Measurements from ENCODE around the gene G2E3.
"Not testable (repeated sequence)": the region's sequence is repeated elsewhere in the genome, so short reads cannot be mapped to it uniquely, and the experiment has no call there.

The G2E3 gene

DNA sequence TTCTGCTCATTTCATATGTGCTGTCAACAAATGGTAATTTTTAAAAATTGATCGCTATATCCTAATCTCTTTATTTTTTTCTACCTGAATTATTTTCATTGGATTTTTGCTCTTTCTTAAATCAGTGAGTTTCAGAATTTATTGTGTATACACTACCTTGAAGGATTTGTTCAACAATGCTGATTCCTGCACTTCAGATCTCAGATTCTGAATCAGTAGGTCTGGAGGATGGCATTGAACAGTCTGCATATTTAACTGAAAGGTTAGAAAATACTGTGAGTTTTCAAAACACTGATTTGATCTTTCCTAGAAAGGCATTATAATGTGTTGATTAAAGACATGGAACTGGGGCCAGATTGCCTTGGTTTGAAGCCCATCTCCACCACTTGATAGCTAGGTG lies 1.6 kb downstream of the G2E3 start:
- DNase-seq (ENCODE audit: low read depth), result no peak

- no peak for DNase-seq (ENCODE audit: low read depth)
These were observed 5.4 kb downstream of the G2E3 start for GRCh38 chr14:30564235-30564867.

GRCh38 chr14:30564868-30565248 lies 5.9 kb downstream of the G2E3 start:
- DNase-seq (ENCODE audit: low read depth), result no peak

DNA sequence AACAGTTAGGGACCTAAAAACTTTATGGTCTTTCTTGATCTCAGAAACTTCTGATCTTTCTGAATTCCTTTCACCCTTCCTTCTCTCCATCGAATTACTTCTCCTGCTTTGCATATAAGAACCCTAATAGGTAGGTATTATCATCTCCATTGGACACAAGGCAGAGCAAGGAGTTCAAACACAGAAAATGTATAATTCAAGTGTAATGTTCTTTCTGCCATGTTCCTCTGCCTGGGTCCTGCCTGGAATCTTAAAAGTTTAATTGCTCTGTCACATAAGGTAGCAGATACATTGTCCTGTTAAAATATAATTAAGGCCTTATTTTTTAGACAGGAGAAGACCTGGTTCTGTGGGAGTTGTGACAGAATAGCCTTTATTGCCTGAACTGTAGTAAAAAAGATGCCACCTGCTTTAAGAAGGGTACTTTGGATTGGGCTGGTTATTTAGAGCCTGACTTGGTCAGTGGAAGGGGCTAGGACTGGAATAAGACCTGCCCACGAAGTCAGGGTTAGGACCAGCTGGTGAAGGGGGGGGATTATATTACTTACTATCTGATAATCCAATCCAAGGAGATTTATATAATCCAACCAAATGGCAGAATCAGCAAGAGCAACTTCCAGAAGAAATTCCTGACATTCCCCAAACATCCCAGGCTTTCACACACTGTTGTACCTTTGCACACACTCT lies 10.4 kb downstream of the G2E3 start:
- peak; percentile 40 for DNase-seq (ENCODE audit: low read depth)

DNA sequence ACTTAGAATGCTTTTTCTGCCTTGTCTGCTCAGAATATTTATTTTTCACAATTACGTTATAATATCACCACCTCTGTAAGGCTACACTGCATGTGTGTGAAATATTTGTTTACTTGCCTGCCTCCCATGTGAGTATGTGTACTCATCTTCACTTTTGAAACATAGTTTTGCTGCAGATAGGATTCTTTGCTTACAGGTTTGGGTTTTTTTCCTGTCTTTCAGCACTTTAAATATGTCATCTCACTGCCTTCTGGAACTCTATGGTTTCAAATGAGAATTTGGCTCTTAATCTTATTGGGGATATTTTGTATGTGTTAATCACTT lies 10.9 kb downstream of the G2E3 start:
- DNase-seq (ENCODE audit: low read depth), result no peak

DNA sequence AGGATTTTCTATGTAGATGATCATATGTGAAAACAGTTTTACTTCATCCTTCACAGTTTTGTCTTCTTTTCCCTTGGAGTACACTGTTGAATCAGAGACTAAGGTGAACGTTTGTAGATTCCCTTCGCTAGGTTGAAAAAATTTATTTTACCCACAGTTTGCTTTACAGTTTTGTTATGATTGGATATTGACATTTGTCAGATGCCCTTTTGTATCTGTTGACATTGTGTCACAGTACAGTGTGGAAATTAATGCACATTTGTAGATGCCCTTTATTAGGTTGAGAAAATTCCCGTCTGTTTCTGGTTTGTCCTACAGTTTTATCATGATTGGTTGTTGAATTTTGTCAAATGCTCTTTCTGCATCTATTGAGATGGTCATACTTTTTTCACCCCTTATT lies 13.3 kb downstream of the G2E3 start:
- DNase-seq (ENCODE audit: low read depth), result no peak

DNA sequence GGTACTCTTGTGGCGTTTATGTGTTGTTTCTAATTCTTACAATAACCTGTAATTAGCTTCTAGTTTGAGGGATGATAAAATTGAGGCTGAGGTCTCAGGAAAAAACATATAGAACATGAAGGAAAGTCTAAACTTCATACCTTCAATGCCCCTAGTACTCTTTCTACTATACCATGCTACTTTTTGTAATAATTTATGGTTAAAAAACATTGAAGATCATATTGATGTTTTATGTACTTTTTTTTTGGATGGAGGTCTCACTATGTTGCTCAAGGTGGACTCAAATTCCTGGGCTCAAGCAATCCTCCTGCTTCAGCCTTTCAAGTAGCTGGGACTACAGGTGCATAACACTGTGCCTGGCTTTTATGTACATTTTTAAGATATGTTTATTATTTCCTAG lies 13.8 kb downstream of the G2E3 start:
- DNase-seq (ENCODE audit: low read depth), result no peak

- peak; percentile 84 for DNase-seq (ENCODE audit: low read depth)
These were observed 14.4 kb downstream of the G2E3 start for GRCh38 chr14:30573226-30573814.

DNA sequence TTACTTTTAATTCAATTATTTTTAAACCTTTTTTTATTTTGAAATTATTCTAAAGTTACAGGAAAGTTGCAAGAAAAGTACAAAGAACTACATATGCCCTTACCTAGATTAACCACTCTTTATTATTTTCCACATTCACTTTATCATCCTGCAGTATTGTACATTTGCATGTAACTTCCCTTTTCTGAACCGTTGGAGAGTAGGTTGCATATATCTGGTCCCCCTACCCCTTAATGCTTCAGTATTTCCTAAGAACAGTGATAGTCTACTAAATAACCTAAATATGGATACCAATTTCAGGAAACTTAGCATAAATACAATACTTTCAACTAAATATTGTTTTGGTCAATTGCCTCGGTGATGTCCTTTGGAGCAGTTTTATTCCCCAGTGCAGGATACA lies 15.0 kb downstream of the G2E3 start:
- DNase-seq (ENCODE audit: low read depth), result no peak

GRCh38 chr14:30574777-30575176 lies 15.8 kb downstream of the G2E3 start:
- DNase-seq (ENCODE audit: low read depth), result not testable (repeated sequence)

DNA sequence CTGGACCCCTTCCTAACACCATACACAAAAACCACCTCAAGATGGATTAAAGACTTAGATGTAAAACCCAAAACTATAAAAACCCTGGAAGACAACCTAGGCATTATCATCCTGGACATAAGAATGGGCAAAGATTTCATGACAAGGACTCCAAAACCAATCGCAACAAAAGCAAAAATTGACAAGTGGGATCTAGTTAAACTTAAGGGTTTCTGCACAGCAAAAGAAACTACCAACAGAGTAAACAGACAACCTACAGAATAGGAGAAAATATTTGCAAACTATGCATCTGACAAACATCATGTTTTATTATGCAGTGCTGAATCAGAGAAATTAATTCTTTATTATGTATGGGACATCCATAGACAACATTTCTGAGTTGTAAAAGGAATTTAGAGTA lies 17.4 kb downstream of the G2E3 start:
- not testable (repeated sequence) for DNase-seq (ENCODE audit: low read depth)

DNA sequence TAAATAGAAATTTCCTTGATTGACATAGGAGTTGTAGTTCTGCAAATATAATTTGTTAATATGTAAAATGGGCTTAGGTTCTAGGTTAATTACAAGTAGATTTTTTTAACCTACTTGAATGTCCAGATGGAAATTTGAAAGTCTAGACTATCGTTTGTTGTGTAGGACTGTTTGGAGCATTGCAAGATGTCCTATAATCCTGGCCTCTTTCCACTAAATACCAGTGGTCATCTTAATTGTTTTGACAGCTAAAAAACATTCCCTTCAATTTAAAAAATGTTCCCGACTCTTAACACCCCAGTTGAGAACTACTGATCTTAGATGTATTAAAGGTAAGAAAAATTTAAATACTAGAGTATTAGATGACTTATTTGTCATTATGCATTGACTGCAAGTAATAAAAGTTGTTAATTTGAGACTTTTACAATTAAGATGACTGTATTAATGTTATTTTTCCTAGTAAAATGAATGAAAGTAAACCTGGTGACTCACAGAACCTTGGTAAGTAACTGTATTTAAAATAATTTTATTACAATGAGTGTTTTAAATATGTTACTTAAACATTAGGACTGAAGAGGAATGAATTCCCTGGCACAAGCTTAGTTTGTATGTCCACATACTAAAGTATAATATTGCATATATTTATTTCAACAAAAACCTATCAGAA lies 21.8 kb downstream of the G2E3 start:
- DNase-seq (ENCODE audit: low read depth), result peak; percentile 33

DNA sequence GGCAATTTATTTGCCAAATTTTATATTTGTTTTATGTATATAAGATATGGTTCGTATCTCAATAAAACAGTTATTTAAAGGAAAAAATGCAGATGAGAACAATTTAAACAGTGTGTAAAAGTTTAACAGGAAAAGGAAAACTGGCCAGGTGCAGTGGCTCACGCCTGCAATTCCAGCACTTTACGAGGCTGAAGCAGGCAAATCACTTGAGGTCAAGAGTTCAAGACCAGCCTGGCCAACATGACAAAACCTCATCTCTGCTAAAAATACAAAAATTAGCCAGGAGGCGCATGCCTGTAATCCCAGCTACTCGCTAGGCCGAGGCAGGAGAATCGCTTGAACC lies 22.3 kb downstream of the G2E3 start:
- no peak for DNase-seq (ENCODE audit: low read depth)

- no peak for DNase-seq (ENCODE audit: low read depth)
These were observed 23.4 kb downstream of the G2E3 start for GRCh38 chr14:30582376-30582775.

- no peak for DNase-seq (ENCODE audit: low read depth)
These were observed 25.2 kb downstream of the G2E3 start for GRCh38 chr14:30584058-30584630.

DNA sequence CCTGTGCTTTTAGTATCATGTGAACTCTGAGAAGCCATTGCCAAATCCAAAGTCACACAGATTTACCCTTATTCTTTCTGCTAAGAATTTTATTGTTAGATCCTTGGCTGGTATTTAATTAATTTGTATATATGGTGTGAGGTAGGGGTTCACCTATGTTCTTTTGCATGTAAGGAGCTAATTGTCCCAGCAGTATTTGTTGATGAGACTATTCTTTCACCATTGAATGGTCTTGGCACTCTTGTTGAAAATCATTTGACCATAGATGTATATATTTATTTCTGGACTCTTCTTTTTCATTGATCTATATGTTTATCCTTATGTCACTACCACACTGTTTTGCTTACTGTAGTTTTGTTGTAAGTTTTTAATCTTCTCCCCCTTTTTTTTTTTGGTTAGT lies 26.2 kb downstream of the G2E3 start:
- DNase-seq (ENCODE audit: low read depth), result no peak

DNA sequence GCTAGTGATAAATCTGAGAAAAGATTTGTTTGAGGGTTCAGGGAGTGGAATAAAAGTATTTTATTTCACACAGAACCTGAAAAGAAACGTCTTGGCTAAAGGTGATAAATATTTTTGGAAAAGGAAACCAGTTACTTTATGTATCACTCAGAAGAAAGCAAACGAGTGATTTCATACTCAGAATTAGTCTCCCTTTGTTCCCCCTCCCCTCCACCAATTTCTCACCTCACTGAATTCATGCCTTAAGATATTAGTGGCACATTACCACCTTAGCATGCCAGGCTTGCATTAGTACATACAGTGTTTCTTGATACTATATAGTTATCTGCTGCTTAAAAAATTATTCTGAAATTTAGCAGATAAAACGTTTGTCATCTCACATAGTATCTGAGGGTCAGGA lies 28.2 kb downstream of the G2E3 start:
- DNase-seq (ENCODE audit: low read depth), result no peak

GRCh38 chr14:30588873-30589272 lies 29.9 kb downstream of the G2E3 start:
- no peak for DNase-seq (ENCODE audit: low read depth)

DNA sequence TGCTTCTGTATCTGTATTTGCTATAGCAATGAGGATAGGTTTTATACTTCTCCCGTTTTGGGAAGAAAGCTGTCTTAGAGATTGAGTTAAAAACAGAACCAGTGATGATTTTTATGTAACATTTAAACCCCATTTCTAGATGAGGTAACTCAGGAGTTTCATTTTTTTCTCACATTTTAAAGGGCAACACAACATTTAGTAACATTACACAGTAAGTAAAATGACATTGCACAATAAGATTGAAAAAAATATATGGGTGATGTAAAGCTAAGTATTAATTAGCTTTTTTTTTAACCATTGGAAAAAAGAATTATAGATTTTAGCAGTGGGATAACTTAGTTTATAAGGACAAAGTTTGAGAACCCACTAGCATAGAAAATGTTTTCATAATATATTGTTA lies 38.0 kb downstream of the G2E3 start:
- no peak for DNase-seq (ENCODE audit: low read depth)

- DNase-seq (ENCODE audit: low read depth), result no peak
These were observed 38.5 kb downstream of the G2E3 start for GRCh38 chr14:30597504-30597903.

- DNase-seq (ENCODE audit: low read depth), result no peak
These were observed 42.3 kb downstream of the G2E3 start for GRCh38 chr14:30600922-30601918.

DNA sequence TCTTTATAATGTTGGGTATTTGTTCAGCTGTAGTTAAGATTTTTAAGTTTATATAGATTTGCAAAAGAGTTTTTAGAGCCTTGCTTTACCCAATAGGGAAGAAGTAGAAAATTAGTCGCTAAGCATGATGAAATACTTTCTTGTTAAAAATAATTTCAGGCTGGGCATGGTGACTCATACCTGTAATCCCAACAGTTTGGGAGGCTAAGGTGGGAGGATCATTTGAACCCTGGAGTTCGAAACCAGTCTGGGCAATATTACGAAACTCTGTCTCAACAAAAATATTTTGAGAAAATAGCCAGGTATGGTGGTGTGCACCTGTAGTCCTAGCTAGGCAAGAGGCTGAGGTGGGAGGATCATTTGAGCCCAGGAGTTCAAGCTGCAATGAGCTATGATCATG lies 44.4 kb downstream of the G2E3 start:
- DNase-seq (ENCODE audit: low read depth), result no peak
